IMR-90 (cell line): ENCODE results near the gene FAM78A. TPM values are rescaled to one million over a fixed set of nuclear protein-coding genes. Genes with fewer than 3 reads are reported as not detected.

Experiments used
- ATAC-seq: fragments of 200-7000 bp; cut with Tn5 transposase; 2 replicates; pipeline ENCODE4 v1.9.1; 2020; ENCODE audit warnings: low read depth, mild to moderate bottlenecking, moderate library complexity
- BruUV-seq: library from RNA; stranded (reverse); fragments of 400-500 nt; replicated peaks from 2 replicates; lab custom pipeline; 2021; lab: Mats Ljungman, UMichigan
- CTCF ChIA-PET: fragments of 300-600 bp; formaldehyde crosslinking; extraction: SDS; loops from one replicate; lab custom pipeline; 2021; ENCODE audit warnings: antibody characterized with exemption; lab: Yijun Ruan, JAX
- POLR2A ChIA-PET: fragments of 300-600 bp; sonication (Branson Sonifier 250); formaldehyde crosslinking; loops from one replicate; lab custom pipeline; 2022; ENCODE audit warnings: antibody characterized with exemption; ENCODE audit not compliant: unreplicated experiment; lab: Charles Lee
- DNase-seq: peaks from one replicate; pipeline ENCODE4 v3.0.0; 2013
- H2AFZ ChIP-seq: replicated peaks from 2 replicates; pipeline ENCODE3; 2013; ENCODE audit warnings: low read length, mild to moderate bottlenecking; ENCODE audit not compliant: poor library complexity
- H2AK5ac ChIP-seq: 2 replicates; pipeline ENCODE4 v1.6.1; 2013; ENCODE audit warnings: low read depth, low read length, inconsistent platforms
- H2AK9ac ChIP-seq: replicated peaks from 2 replicates; pipeline ENCODE3; 2013; ENCODE audit warnings: mild to moderate bottlenecking, low read depth, low read length, moderate library complexity; ENCODE audit not compliant: poor library complexity
- H2BK120ac ChIP-seq: 2 replicates; pipeline ENCODE4 v1.6.1; 2013; ENCODE audit warnings: low read depth, low read length, inconsistent platforms
- H2BK15ac ChIP-seq: 3 replicates; pipeline ENCODE4 v1.6.1; 2013; ENCODE audit warnings: low read depth, low read length, inconsistent platforms
- H2BK20ac ChIP-seq: 2 replicates; pipeline ENCODE4 v1.6.1; 2013; ENCODE audit warnings: low read depth, mild to moderate bottlenecking, inconsistent platforms, low read length, moderate library complexity
- H2BK5ac ChIP-seq: 2 replicates; pipeline ENCODE4 v1.6.1; 2013; ENCODE audit warnings: mild to moderate bottlenecking, low read depth, low read length, inconsistent platforms; ENCODE audit not compliant: poor library complexity, severe bottlenecking
- H3K14ac ChIP-seq: replicated peaks from 2 replicates; pipeline ENCODE4 v1.6.1; 2013; ENCODE audit warnings: low read depth, low read length, inconsistent platforms
- H3K18ac ChIP-seq: 2 replicates; pipeline ENCODE4 v1.6.1; 2013; ENCODE audit warnings: low read depth, low read length, control low read depth
- H3K23ac ChIP-seq: 2 replicates; pipeline ENCODE4 v1.6.1; 2013; ENCODE audit warnings: low read depth, low read length, inconsistent platforms
- H3K27ac ChIP-seq: 2 replicates; pipeline ENCODE4 v1.5.1; 2013; ENCODE audit warnings: mild to moderate bottlenecking, control low read depth, low read length; ENCODE audit not compliant: insufficient read depth
- H3K27me3 ChIP-seq: 2 replicates; pipeline ENCODE4 v1.6.1; 2013; ENCODE audit warnings: low read length; ENCODE audit not compliant: control insufficient read depth, insufficient read depth
- H3K36me3 ChIP-seq: 2 replicates; pipeline ENCODE4 v1.6.1; 2013; ENCODE audit warnings: low read length, mixed read lengths; ENCODE audit not compliant: control insufficient read depth, insufficient read depth
- H3K4ac ChIP-seq: 2 replicates; pipeline ENCODE4 v1.6.1; 2013; ENCODE audit warnings: low read depth, low read length, inconsistent platforms
- H3K4me1 ChIP-seq: 2 replicates; pipeline ENCODE4 v1.6.1; 2013; ENCODE audit warnings: low read length, mixed read lengths; ENCODE audit not compliant: control insufficient read depth, insufficient read depth
- H3K4me2 ChIP-seq: 2 replicates; pipeline ENCODE4 v1.6.1; 2013; ENCODE audit warnings: low read depth, mild to moderate bottlenecking, control low read depth, low read length, moderate library complexity
- H3K4me3 ChIP-seq: 2 replicates; pipeline ENCODE4 v1.5.1; 2013; ENCODE audit warnings: low read depth, mild to moderate bottlenecking, control low read depth, low read length, moderate library complexity; ENCODE audit not compliant: insufficient read depth
- H3K56ac ChIP-seq: 2 replicates; pipeline ENCODE4 v1.6.1; 2013; ENCODE audit warnings: low read length, inconsistent platforms; ENCODE audit not compliant: insufficient read depth; ENCODE audit errors: extremely low read depth
- H3K79me1 ChIP-seq, 2 experiments: 2 replicates each; pipeline ENCODE4 v1.6.1; 2013; ENCODE audit warnings: low read length in 2 of 2, inconsistent platforms in 1 of 2, low read depth in 1 of 2
- H3K9ac ChIP-seq: 2 replicates; pipeline ENCODE4 v1.6.1; 2013; ENCODE audit warnings: low read depth, low read length, control low read depth
- H3K9me1 ChIP-seq: 2 replicates; pipeline ENCODE4 v1.6.1; 2013; ENCODE audit warnings: low read length, inconsistent platforms; ENCODE audit not compliant: insufficient read depth
- H3K9me3 ChIP-seq: 2 replicates; pipeline ENCODE4 v1.6.1; 2013; ENCODE audit warnings: low read length; ENCODE audit not compliant: control insufficient read depth, insufficient read depth
- H4K20me1 ChIP-seq: 2 replicates; pipeline ENCODE4 v1.6.1; 2013; ENCODE audit warnings: low read length, inconsistent platforms; ENCODE audit not compliant: insufficient read depth
- H4K5ac ChIP-seq: 2 replicates; pipeline ENCODE4 v1.6.1; 2013; ENCODE audit warnings: mild to moderate bottlenecking, low read depth, low read length, control low read depth
- H4K8ac ChIP-seq, 2 experiments: 2 replicates each; pipeline ENCODE4 v1.6.1; 2013; ENCODE audit warnings: low read depth in 2 of 2, low read length in 2 of 2, control low read depth in 1 of 2, inconsistent platforms in 1 of 2
- H4K91ac ChIP-seq: 2 replicates; pipeline ENCODE4 v1.6.1; 2013; ENCODE audit warnings: low read depth, low read length, inconsistent platforms; ENCODE audit not compliant: insufficient read depth
- FOS ChIP-seq: fragments of 150-350 bp; IDR thresholded peaks from 2 replicates; pipeline ENCODE4 v1.6.1; 2016; ENCODE audit warnings: low read depth, low read length
- POLR2A ChIP-seq: IDR thresholded peaks from 2 replicates; pipeline ENCODE4 v1.6.1; 2012; ENCODE audit warnings: mild to moderate bottlenecking, low read depth, low read length
- USF2 ChIP-seq: fragments of 150-350 bp; IDR thresholded peaks from 2 replicates; pipeline ENCODE4 v1.6.1; 2017; ENCODE audit warnings: mild to moderate bottlenecking, antibody characterized with exemption, low read length, low read depth
- WGBS, 2 experiments: methylation state at CpG; one replicate each; pipeline versions ENCODE4 v1.1.5 to v1.1.7; 2013; ENCODE audit warnings: missing lambda C conversion rate in 2 of 2; ENCODE audit not compliant: insufficient read length in 1 of 2; ENCODE audit errors: extremely low coverage in 2 of 2; 5-methylcytosine and 5-hydroxymethylcytosine counted together
- dilution Hi-C: fragments of 300-500 bp; cut with HindIII; formaldehyde crosslinking; loops from one replicate; pipeline ENCODE4 v1.14.3; 2018; ENCODE audit warnings: low sequenced_read_pairs; ENCODE audit not compliant: unreplicated experiment
- in situ Hi-C: fragments of 300-500 bp; cut with MboI; formaldehyde crosslinking; loops from 3 replicates; pipeline ENCODE4 v1.14.3; 2019; ENCODE audit warnings: low sequenced_read_pairs, inconsistent platforms, mixed read lengths
- intact Hi-C: fragments of 100-400 bp; cut with micrococcal nuclease; formaldehyde crosslinking; loops from 2 replicates; pipeline ENCODE4 v1.10.0; 2022
- polyA plus RNA-seq, 3 experiments: library from polyadenylated mRNA; depleted of rRNA; stranded (reverse); fragments of >200 nt; gene quantifications; 2 replicates each; pipeline ENCODE4 v1.2.3, GENCODE V29; 2012; ENCODE audit warnings: low replicate concordance in 1 of 3
- total RNA-seq: library from RNA; depleted of rRNA; stranded (reverse); fragments of >200 nt; gene quantifications from 2 replicates; pipeline ENCODE4 v1.2.3, GENCODE V29; 2012

The FAM78A gene
- total and polyA plus RNA-seq, 2 of the 4 experiments (the other 2 are of a cell fraction) = 0.18 to 0.27 TPM

GRCh38 chr9:131236161-131236560, 40.1 kb downstream of the FAM78A start:
- no peak overlapping the region for H2AK5ac ChIP-seq
- no peak overlapping the region for H3K27ac ChIP-seq
- H3K9ac ChIP-seq = no peak overlapping the region
- dilution Hi-C loops = no loop called here
- 80% methylated on average over 2 of the region's 8 CpGs; no CpG with 5 or more reads in 1 of the 2 experiments for WGBS, 2 experiments
- no peak overlapping the region for H3K23ac ChIP-seq
- H3K4me3 ChIP-seq = no peak overlapping the region
- H2AK9ac ChIP-seq = no peak overlapping the region
- H2BK15ac ChIP-seq = no peak overlapping the region
- ChIA-PET POLR2A (no interaction called here), CTCF (no interaction called here)
- DNase-seq (no peak), ATAC-seq (no peak)
- no peak overlapping the region for H3K4ac ChIP-seq
- peaks cover 2% of the 10 kb centered on the region; the same call in 1 of the 2 replicates for H3K9me1 ChIP-seq
- H3K18ac ChIP-seq = no peak overlapping the region
- no peak overlapping the region for H4K5ac ChIP-seq
- no TSS peak for BruUV-seq
- no peaks in the 10 kb centered on the region for H3K27me3 ChIP-seq
- H3K4me1 ChIP-seq = peaks cover 7% of the 10 kb centered on the region
- no peak overlapping the region for H3K4me2 ChIP-seq
- no peaks in the 10 kb centered on the region for H4K20me1 ChIP-seq
- H2BK5ac ChIP-seq = no peak overlapping the region
- H2BK120ac ChIP-seq = no peak overlapping the region
- no peaks in the 10 kb centered on the region for H3K79me1 ChIP-seq
- no peaks in the 10 kb centered on the region for H3K9me3 ChIP-seq
- H3K56ac ChIP-seq = no peak overlapping the region
- in situ Hi-C loops = no loop called here
- peaks cover 31% of the 10 kb centered on the region for H3K36me3 ChIP-seq
- H3K14ac ChIP-seq = no peak overlapping the region
- intact Hi-C loops = no loop called here
- no peak overlapping the region for H4K8ac ChIP-seq
- H4K91ac ChIP-seq = no peak overlapping the region
- no peak for TF ChIP-seq USF2
- no peak for TF ChIP-seq FOS
- no peak for TF ChIP-seq POLR2A
- no peak overlapping the region for H2AFZ ChIP-seq
- H2BK20ac ChIP-seq = no peak overlapping the region
